Esophagus mucosa (tissue), 1 donor: Measurements from ENCODE around the gene BTG1. TPM values are rescaled to one million over a fixed set of nuclear protein-coding genes. Genes with fewer than 3 reads are reported as not detected.

Experiments used
- ATAC-seq: fragments of 200-7000 bp; cut with Tn5 transposase; one replicate; pipeline ENCODE4 v1.9.1; 2020
- total RNA-seq: library from RNA; stranded (reverse); gene quantifications from one replicate; pipeline ENCODE4 v1.2.4, GENCODE V29; 2023
- donor health status: DM: yes; HTN: yes; CAD: no.

Gene BTG1
- total RNA-seq, 1 donor from 2014 or later = 119 TPM

- ATAC-seq = no peak
Measured at GRCh38 chr12:92132288-92132687, 13.4 kb downstream of the BTG1 start.

GRCh38 chr12:92130999-92131398 is 14.6 kb downstream of the BTG1 start:
- no peak for ATAC-seq

GRCh38 chr12:92129609-92130008 is 16.0 kb downstream of the BTG1 start:
- no peak for ATAC-seq

- ATAC-seq = no peak
Measured at GRCh38 chr12:92128612-92129011, 17.0 kb downstream of the BTG1 start.

GRCh38 chr12:92124689-92125029 is 21.0 kb downstream of the BTG1 start:
- ATAC-seq = peak; percentile 55

GRCh38 chr12:92123780-92124688 is 21.6 kb downstream of the BTG1 start:
- peak; percentile 44 for ATAC-seq

- peak; percentile 63 for ATAC-seq
Measured at GRCh38 chr12:92122941-92123779, 22.5 kb downstream of the BTG1 start.

GRCh38 chr12:92121826-92122225 is 23.8 kb downstream of the BTG1 start:
- ATAC-seq = no peak

GRCh38 chr12:92118826-92119536 is 26.7 kb downstream of the BTG1 start:
- no peak for ATAC-seq

GRCh38 chr12:92114834-92115233 is 30.8 kb downstream of the BTG1 start:
- no peak for ATAC-seq

- no peak for ATAC-seq
Measured at GRCh38 chr12:92111256-92111655, 34.4 kb downstream of the BTG1 start.

- no peak for ATAC-seq
Measured at GRCh38 chr12:92110083-92110640, 35.5 kb downstream of the BTG1 start.

GRCh38 chr12:92109613-92110012 is 36.0 kb downstream of the BTG1 start:
- ATAC-seq = no peak

GRCh38 chr12:92108651-92109050 is 37.0 kb downstream of the BTG1 start:
- ATAC-seq = no peak

GRCh38 chr12:92107621-92108131 is 38.0 kb downstream of the BTG1 start:
- no peak for ATAC-seq

- peak; percentile 51 for ATAC-seq
Measured at GRCh38 chr12:92107094-92107493, 38.6 kb downstream of the BTG1 start.

GRCh38 chr12:92105676-92106075 is 40.0 kb downstream of the BTG1 start:
- no peak for ATAC-seq

GRCh38 chr12:92105110-92105509 is 40.5 kb downstream of the BTG1 start:
- peak; percentile 70 for ATAC-seq

GRCh38 chr12:92102606-92103005 is 43.0 kb downstream of the BTG1 start:
- no peak for ATAC-seq

- no peak for ATAC-seq
Measured at GRCh38 chr12:92098594-92099380, 46.9 kb downstream of the BTG1 start.

GRCh38 chr12:92096346-92097136 is 49.1 kb downstream of the BTG1 start:
- ATAC-seq = no peak
